HEK293 (cell line): ENCODE data around the gene MANF.

Experiments
- CTCF ChIA-PET: fragments of 350-600 bp; formaldehyde crosslinking; extraction: SDS; loops from one replicate; lab custom pipeline; 2021; ENCODE audit warnings: antibody characterized with exemption; lab: Yijun Ruan, JAX
- POLR2A ChIA-PET: fragments of 300-600 bp; formaldehyde crosslinking; extraction: SDS; loops from one replicate; lab custom pipeline; 2020; ENCODE audit warnings: antibody characterized with exemption, inconsistent platforms; lab: Yijun Ruan, JAX
- H3K27ac ChIP-seq: fragments of 200-500 bp; sonication (Bioruptor generic); 2 replicates; pipeline ENCODE4 v1.5.1; 2014; ENCODE audit warnings: low read depth, low read length, control low read depth, inconsistent platforms; ENCODE audit errors: extremely low read depth
- H3K36me3 ChIP-seq, 2 experiments: fragments of 200-500 bp in 1 of 2; sonication (Bioruptor generic) in 1 of 2; 1 replicate in 1 of 2; 2 replicates in 1 of 2; pipeline ENCODE4 v1.5.1; 2014 to 2017; ENCODE audit warnings: inconsistent platforms in 2 of 2, low read length in 2 of 2; ENCODE audit not compliant: control insufficient read depth in 2 of 2, insufficient read depth in 1 of 2
- H3K4me1 ChIP-seq: fragments of 200-500 bp; sonication (Bioruptor generic); 2 replicates; pipeline ENCODE4 v1.5.1; 2014; ENCODE audit warnings: mild to moderate bottlenecking, low read length, inconsistent platforms; ENCODE audit not compliant: control insufficient read depth, insufficient read depth
- H3K4me3 ChIP-seq: 2 replicates; pipeline ENCODE4 v1.5.1; 2011; ENCODE audit warnings: low read depth, mild to moderate bottlenecking, control low read depth, low read length, moderate library complexity
- H3K9me3 ChIP-seq: fragments of 200-500 bp; sonication (Bioruptor generic); 2 replicates; pipeline ENCODE4 v1.5.1; 2014; ENCODE audit warnings: low read depth, low read length, inconsistent platforms; ENCODE audit not compliant: control insufficient read depth, insufficient read depth
- BCL11B ChIP-seq: fragments of 450-650 bp; formaldehyde crosslinking; IDR thresholded peaks from 2 replicates; pipeline ENCODE4 v1.5.1; 2016; ENCODE audit warnings: low read depth, missing biosample characterization, missing genetic modification characterization
- PATZ1 ChIP-seq: fragments of 450-650 bp; formaldehyde crosslinking; IDR thresholded peaks from 2 replicates; pipeline ENCODE4 v1.5.1; 2016; ENCODE audit warnings: missing biosample characterization, missing genetic modification characterization
- ZFP41 ChIP-seq: fragments of 450-650 bp; formaldehyde crosslinking; IDR thresholded peaks from 2 replicates; pipeline ENCODE4 v1.5.1; 2016; ENCODE audit warnings: missing biosample characterization, missing genetic modification characterization, borderline replicate concordance
- ZNF112 ChIP-seq: fragments of 450-650 bp; formaldehyde crosslinking; IDR thresholded peaks from 2 replicates; pipeline ENCODE4 v1.5.0; 2017; ENCODE audit warnings: missing biosample characterization, missing genetic modification characterization
- ZNF155 ChIP-seq: fragments of 450-650 bp; formaldehyde crosslinking; IDR thresholded peaks from 2 replicates; pipeline ENCODE4 v1.5.1; 2016; ENCODE audit warnings: missing biosample characterization, missing genetic modification characterization
- ZNF18 ChIP-seq: fragments of 450-650 bp; formaldehyde crosslinking; IDR thresholded peaks from 2 replicates; pipeline ENCODE4 v1.5.1; 2016; ENCODE audit warnings: missing biosample characterization, missing genetic modification characterization
- ZNF239 ChIP-seq: fragments of 450-650 bp; formaldehyde crosslinking; IDR thresholded peaks from 2 replicates; pipeline ENCODE4 v1.5.1; 2016; ENCODE audit warnings: missing biosample characterization, missing genetic modification characterization
- ZNF302 ChIP-seq: fragments of 450-650 bp; formaldehyde crosslinking; IDR thresholded peaks from 2 replicates; pipeline ENCODE4 v1.5.1; 2016; ENCODE audit warnings: missing biosample characterization, missing genetic modification characterization, low read depth
- ZNF324 ChIP-seq: fragments of 450-650 bp; formaldehyde crosslinking; IDR thresholded peaks from 2 replicates; pipeline ENCODE4 v1.5.1; 2016; ENCODE audit warnings: missing biosample characterization, missing genetic modification characterization
- ZNF426 ChIP-seq: fragments of 450-650 bp; formaldehyde crosslinking; IDR thresholded peaks from 2 replicates; pipeline ENCODE4 v1.5.1; 2017; ENCODE audit warnings: missing biosample characterization, missing genetic modification characterization, mild to moderate bottlenecking, inconsistent platforms, moderate library complexity
- ZNF473 ChIP-seq: fragments of 450-650 bp; formaldehyde crosslinking; IDR thresholded peaks from 2 replicates; pipeline ENCODE4 v1.5.1; 2017; ENCODE audit warnings: missing biosample characterization, missing genetic modification characterization
- ZNF548 ChIP-seq: fragments of 450-650 bp; formaldehyde crosslinking; IDR thresholded peaks from 2 replicates; pipeline ENCODE4 v1.5.1; 2016; ENCODE audit warnings: missing biosample characterization, missing genetic modification characterization
- TF ChIP-seq, protein P1 (sequence below): fragments of 450-650 bp; formaldehyde crosslinking; IDR thresholded peaks from 2 replicates; pipeline ENCODE4 v1.5.1; 2016; ENCODE audit warnings: missing biosample characterization, missing genetic modification characterization
- TF ChIP-seq, protein P2 (sequence below): fragments of 450-650 bp; formaldehyde crosslinking; IDR thresholded peaks from 2 replicates; pipeline ENCODE4 v1.5.1; 2016; ENCODE audit warnings: missing biosample characterization, missing genetic modification characterization

The MANF gene

DNA sequence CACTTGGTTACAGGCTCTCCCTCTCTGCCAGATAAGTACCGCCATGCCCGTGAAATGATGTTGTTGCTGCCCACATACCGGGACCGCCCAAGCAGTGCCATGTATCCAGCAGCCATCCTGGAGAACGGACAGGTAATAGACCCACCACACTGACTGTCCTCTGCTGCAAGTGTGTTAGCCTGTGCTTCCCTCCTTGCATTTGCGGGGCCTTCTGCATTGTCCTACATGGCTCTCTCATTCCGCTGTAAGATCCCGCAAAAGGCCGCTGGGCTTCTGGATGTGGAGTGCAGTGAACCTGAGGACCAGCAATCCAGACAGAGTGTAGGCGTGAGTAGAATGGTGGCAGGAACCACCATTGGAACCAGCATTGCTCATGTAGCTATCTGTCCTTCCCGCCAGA is 10.6 kb upstream of the MANF start:
- H3K4me3 ChIP-seq, result no peak overlapping the region
- peaks cover 0 to 46% of the 10 kb centered on the region in 2 experiments; a peak in 1 of 3 replicates for H3K36me3 ChIP-seq
- H3K27ac ChIP-seq, result no peak overlapping the region
- POLR2A ChIA-PET, result no interaction called here
- no peak for TF ChIP-seq ZNF239 (tag by site-specific recombination)
- TF ChIP-seq, protein P1, sequence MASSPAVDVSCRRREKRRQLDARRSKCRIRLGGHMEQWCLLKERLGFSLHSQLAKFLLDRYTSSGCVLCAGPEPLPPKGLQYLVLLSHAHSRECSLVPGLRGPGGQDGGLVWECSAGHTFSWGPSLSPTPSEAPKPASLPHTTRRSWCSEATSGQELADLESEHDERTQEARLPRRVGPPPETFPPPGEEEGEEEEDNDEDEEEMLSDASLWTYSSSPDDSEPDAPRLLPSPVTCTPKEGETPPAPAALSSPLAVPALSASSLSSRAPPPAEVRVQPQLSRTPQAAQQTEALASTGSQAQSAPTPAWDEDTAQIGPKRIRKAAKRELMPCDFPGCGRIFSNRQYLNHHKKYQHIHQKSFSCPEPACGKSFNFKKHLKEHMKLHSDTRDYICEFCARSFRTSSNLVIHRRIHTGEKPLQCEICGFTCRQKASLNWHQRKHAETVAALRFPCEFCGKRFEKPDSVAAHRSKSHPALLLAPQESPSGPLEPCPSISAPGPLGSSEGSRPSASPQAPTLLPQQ (tag by site-specific recombination), result no peak
- TF ChIP-seq ZNF324 (tag by site-specific recombination), result no peak
- no peak for TF ChIP-seq ZNF302 (tag by site-specific recombination)
- no peak for TF ChIP-seq ZNF155 (tag by site-specific recombination)
- TF ChIP-seq, all 188 proteins: peak for 0
- CTCF ChIA-PET, result interaction anchor here (0.8 kb wide), 1 partner anchor 106 kb away, joined by 3 read pairs; no protein-coding TSS in a partner anchor
- no peaks in the 10 kb centered on the region for H3K4me1 ChIP-seq
- H3K9me3 ChIP-seq, result no peaks in the 10 kb centered on the region

GRCh38 chr3:51375136-51375535 is 10.0 kb upstream of the MANF start:
- ChIA-PET CTCF (interaction anchor here (0.6 to 0.8 kb wide), 2 partner anchors 107 to 761 kb away, joined by 3 read pairs; no protein-coding TSS in a partner anchor), POLR2A (interaction anchor here (0.6 kb wide), 1 partner anchor 592 kb away, joined by 3 read pairs; the partner anchor contains the start of gene PCBP4)
- no peak overlapping the region for H3K4me3 ChIP-seq

More at GRCh38 chr3:51375136-51375535, 10.0 kb upstream of the MANF start:
- H3K36me3 ChIP-seq, result peaks cover 0 to 47% of the 10 kb centered on the region in 2 experiments; a peak in 1 of 3 replicates
- H3K27ac ChIP-seq, result no peak overlapping the region
- TF ChIP-seq ZFP41 (tag by site-specific recombination) (no peak), ZNF548 (no peak), ZNF112 (tag by site-specific recombination) (no peak), ZNF473 (tag by site-specific recombination) (no peak), BCL11B (tag by site-specific recombination) (no peak), PATZ1 (tag by site-specific recombination) (no peak), ZNF426 (tag by site-specific recombination) (no peak), ZNF18 (tag by site-specific recombination) (no peak)
- TF ChIP-seq, protein P2, sequence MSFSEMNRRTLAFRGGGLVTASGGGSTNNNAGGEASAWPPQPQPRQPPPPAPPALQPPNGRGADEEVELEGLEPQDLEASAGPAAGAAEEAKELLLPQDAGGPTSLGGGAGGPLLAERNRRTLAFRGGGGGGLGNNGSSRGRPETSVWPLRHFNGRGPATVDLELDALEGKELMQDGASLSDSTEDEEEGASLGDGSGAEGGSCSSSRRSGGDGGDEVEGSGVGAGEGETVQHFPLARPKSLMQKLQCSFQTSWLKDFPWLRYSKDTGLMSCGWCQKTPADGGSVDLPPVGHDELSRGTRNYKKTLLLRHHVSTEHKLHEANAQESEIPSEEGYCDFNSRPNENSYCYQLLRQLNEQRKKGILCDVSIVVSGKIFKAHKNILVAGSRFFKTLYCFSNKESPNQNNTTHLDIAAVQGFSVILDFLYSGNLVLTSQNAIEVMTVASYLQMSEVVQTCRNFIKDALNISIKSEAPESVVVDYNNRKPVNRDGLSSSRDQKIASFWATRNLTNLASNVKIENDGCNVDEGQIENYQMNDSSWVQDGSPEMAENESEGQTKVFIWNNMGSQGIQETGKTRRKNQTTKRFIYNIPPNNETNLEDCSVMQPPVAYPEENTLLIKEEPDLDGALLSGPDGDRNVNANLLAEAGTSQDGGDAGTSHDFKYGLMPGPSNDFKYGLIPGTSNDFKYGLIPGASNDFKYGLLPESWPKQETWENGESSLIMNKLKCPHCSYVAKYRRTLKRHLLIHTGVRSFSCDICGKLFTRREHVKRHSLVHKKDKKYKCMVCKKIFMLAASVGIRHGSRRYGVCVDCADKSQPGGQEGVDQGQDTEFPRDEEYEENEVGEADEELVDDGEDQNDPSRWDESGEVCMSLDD (tag by site-specific recombination), result no peak
- H3K9me3 ChIP-seq, result no peaks in the 10 kb centered on the region
- H3K4me1 ChIP-seq, result no peaks in the 10 kb centered on the region
